ENCODE data around the gene EYS. TPM values are rescaled to one million over a fixed set of nuclear protein-coding genes. Genes with fewer than 3 reads are reported as not detected.

Gene EYS
- total and polyA plus RNA-seq, 2 of the 13 experiments (the other 11 are each of a cell fraction or from before 2014, with no cell fraction given): 0.04 to 0.07 TPM

DNA sequence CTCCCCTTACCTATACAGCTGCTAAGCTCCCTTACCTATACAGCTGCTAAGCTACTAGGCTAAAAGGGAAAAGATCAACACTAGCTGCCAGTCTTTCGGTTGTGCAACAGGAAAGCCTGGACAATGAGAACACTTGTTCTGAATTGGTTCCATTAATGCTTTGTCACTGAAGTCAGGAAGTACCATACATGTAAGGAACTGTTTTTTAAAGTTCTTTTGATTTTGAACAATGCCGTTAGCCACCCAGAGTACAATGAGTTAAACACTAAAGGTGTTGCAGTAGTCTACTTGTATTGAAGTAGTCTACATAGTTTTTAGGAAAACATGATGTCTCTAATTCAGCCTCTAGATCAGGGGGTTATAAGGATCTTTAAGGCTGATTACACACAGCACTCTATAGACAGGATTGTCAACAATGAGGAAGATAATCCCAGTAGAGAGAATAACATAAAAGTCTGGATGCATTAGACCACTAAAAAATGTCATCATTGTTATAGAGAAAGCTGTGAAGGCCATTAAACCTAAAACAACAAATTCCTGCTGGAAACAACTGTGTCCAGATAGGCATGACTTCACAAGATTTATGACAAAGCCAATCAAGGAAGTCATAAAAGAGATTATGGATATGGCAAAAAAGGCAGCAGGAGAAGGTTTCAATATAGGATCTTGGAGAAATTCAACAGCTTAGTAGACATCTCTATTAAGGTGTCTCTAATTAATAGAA, 1765.1 kb downstream of the EYS start (continued):
- TF ChIP-seq PATZ1 (CRISPR knock-in tag; IDR thresholded peaks at IDR 0.05) (no peak), ZNF556 (CRISPR knock-in tag; IDR thresholded peaks at IDR 0.05; ENCODE audit: borderline replicate concordance) (no peak), ZNF124 (CRISPR knock-in tag; IDR thresholded peaks at IDR 0.05) (0 out of 2 replicates have a peak, but pooled peaks have one; percentile 19), ZBTB3 (CRISPR knock-in tag; IDR thresholded peaks at IDR 0.05; ENCODE audit: borderline replicate concordance, low read depth) (no peak), ZNF644 (CRISPR knock-in tag; IDR thresholded peaks at IDR 0.05; ENCODE audit: low read depth) (peak; percentile 95), THRA (CRISPR knock-in tag; IDR thresholded peaks at IDR 0.05; ENCODE audit: borderline replicate concordance) (peak; percentile 31; the same call in 1 of the 2 replicates), NFRKB (IDR thresholded peaks at IDR 0.05) (no peak), ZNF558 (CRISPR knock-in tag; IDR thresholded peaks at IDR 0.05; ENCODE audit: borderline replicate concordance) (no peak), ONECUT2 (CRISPR knock-in tag; IDR thresholded peaks at IDR 0.05) (no peak), MYNN (CRISPR knock-in tag; IDR thresholded peaks at IDR 0.05; ENCODE audit: low read depth) (no peak), HDAC2 (CRISPR knock-in tag; IDR thresholded peaks at IDR 0.05) (peak; percentile 65; the same call in 1 of the 2 replicates), ZNF749 (CRISPR knock-in tag; IDR thresholded peaks at IDR 0.05; ENCODE audit: borderline replicate concordance) (no peak), KLF16 (CRISPR knock-in tag; IDR thresholded peaks at IDR 0.05) (peak in 1 of 2 experiments; percentile 47; a peak in 1 of 4 replicates), ZNF256 (CRISPR knock-in tag; conservative IDR thresholded peaks at IDR 0.05) (no peak), ELF1 (CRISPR knock-in tag; IDR thresholded peaks at IDR 0.05) (peak; percentile 81), ZNF615 (CRISPR knock-in tag; IDR thresholded peaks at IDR 0.05; ENCODE audit: borderline replicate concordance) (no peak), ZNF101 (CRISPR knock-in tag; IDR thresholded peaks at IDR 0.05; ENCODE audit: borderline replicate concordance, low read depth) (no peak), ZBTB8A (CRISPR knock-in tag; IDR thresholded peaks at IDR 0.05; ENCODE audit: borderline replicate concordance, low read depth) (no peak), MBD4 (IDR thresholded peaks at IDR 0.05; ENCODE audit: borderline replicate concordance, low read length) (no peak), AGO1 (IDR thresholded peaks at IDR 0.05; ENCODE audit: low read depth, low read length, poor library complexity, severe bottlenecking) (no peak), MIXL1 (CRISPR knock-in tag; IDR thresholded peaks at IDR 0.05) (no peak)
- TF ChIP-seq, protein P1, sequence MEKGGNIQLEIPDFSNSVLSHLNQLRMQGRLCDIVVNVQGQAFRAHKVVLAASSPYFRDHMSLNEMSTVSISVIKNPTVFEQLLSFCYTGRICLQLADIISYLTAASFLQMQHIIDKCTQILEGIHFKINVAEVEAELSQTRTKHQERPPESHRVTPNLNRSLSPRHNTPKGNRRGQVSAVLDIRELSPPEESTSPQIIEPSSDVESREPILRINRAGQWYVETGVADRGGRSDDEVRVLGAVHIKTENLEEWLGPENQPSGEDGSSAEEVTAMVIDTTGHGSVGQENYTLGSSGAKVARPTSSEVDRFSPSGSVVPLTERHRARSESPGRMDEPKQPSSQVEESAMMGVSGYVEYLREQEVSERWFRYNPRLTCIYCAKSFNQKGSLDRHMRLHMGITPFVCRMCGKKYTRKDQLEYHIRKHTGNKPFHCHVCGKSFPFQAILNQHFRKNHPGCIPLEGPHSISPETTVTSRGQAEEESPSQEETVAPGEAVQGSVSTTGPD (CRISPR knock-in tag; IDR thresholded peaks at IDR 0.05): no peak
- TF ChIP-seq, protein P2, sequence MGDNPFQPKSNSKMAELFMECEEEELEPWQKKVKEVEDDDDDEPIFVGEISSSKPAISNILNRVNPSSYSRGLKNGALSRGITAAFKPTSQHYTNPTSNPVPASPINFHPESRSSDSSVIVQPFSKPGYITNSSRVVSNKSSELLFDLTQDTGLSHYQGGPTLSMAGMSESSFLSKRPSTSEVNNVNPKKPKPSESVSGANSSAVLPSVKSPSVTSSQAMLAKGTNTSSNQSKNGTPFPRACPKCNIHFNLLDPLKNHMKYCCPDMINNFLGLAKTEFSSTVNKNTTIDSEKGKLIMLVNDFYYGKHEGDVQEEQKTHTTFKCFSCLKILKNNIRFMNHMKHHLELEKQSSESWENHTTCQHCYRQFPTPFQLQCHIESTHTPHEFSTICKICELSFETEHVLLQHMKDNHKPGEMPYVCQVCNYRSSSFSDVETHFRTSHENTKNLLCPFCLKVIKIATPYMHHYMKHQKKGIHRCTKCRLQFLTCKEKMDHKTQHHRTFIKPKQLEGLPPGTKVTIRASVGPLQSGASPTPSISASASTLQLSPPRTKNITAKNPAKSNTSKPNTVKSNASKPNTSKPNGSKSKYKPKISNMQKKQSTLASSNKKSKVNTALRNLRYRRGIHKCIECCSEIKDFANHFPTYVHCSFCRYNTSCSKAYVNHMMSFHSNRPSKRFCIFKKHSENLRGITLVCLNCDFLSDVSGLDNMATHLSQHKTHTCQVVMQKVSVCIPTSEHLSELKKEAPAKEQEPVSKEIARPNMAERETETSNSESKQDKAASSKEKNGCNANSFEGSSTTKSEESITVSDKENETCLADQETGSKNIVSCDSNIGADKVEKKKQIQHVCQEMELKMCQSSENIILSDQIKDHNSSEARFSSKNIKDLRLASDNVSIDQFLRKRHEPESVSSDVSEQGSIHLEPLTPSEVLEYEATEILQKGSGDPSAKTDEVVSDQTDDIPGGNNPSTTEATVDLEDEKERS (CRISPR knock-in tag; IDR thresholded peaks at IDR 0.05): peak; percentile 23; the same call in 1 of the 2 replicates

Data from HepG2 (cell line).